ENCODE results near the gene WRAP73. TPM values are rescaled to one million over a fixed set of nuclear protein-coding genes. Genes with fewer than 3 reads are reported as not detected.

WRAP73 gene
- total and polyA plus RNA-seq, 9 of the 15 experiments (the other 6 are each of a cell fraction or from before 2014, with no cell fraction given): 4.3 to 51.8 (median 30.1) TPM

DNA sequence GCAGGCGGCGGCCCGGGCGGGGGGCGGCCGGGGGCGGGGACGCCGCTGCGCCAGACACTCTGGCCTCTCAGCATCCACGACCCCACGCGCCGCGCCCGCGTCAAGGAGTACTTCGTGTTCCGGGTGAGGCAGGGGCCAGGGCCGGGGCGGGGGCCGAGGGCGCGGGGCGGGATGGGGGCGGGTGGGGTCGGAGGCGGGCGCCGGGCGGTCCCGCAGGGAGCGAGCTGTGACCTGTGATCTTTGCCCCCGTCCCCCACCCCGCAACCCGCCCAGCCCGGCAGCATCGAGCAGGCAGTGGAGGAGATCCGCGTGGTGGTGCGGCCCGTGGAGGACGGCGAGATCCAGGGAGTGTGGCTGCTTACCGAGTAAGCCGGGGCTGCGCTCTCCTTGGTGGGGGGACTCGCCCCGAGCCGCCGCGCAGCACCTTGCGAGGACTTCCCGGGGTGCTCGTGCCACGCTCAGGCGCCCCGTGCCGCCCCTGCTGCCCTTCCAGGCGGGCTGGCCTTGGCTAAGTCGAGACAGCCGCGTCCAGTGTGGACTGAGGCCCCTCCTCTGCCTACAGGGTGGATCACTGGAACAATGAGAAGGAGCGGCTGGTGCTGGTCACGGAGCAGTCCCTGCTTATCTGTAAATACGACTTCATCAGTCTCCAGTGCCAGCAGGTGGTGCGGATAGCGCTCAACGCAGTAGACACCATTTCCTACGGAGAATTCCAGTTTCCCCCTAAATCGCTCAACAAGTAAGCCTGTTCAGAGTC, 24.6 kb downstream of the WRAP73 start (continued):
- TF ChIP-seq, protein P1, sequence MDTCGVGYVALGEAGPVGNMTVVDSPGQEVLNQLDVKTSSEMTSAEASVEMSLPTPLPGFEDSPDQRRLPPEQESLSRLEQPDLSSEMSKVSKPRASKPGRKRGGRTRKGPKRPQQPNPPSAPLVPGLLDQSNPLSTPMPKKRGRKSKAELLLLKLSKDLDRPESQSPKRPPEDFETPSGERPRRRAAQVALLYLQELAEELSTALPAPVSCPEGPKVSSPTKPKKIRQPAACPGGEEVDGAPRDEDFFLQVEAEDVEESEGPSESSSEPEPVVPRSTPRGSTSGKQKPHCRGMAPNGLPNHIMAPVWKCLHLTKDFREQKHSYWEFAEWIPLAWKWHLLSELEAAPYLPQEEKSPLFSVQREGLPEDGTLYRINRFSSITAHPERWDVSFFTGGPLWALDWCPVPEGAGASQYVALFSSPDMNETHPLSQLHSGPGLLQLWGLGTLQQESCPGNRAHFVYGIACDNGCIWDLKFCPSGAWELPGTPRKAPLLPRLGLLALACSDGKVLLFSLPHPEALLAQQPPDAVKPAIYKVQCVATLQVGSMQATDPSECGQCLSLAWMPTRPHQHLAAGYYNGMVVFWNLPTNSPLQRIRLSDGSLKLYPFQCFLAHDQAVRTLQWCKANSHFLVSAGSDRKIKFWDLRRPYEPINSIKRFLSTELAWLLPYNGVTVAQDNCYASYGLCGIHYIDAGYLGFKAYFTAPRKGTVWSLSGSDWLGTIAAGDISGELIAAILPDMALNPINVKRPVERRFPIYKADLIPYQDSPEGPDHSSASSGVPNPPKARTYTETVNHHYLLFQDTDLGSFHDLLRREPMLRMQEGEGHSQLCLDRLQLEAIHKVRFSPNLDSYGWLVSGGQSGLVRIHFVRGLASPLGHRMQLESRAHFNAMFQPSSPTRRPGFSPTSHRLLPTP (IDR thresholded peaks at IDR 0.05; ENCODE audit: borderline replicate concordance, extremely low read depth, insufficient read length): no peak
- TF ChIP-seq ADNP (tag; IDR thresholded peaks at IDR 0.05) (no peak), HMG20B (CRISPR knock-in tag; IDR thresholded peaks at IDR 0.05) (no peak), PRPF4 (IDR thresholded peaks at IDR 0.05; ENCODE audit: insufficient read depth, low read depth, low read length, poor library complexity, severe bottlenecking) (no peak), NRF1 (conservative IDR thresholded peaks at IDR 0.05 in 1 of 2, IDR thresholded peaks at IDR 0.05 in 1 of 2) (peak; percentile 25 to 30; a peak in 2 of 4 replicates), NFRKB (IDR thresholded peaks at IDR 0.05; ENCODE audit: low read depth) (no peak), NCOA2 (IDR thresholded peaks at IDR 0.05; ENCODE audit: partially characterized antibody in 2 of 2) (no peak), TAF9B (IDR thresholded peaks at IDR 0.05; ENCODE audit: partially characterized antibody) (no peak), HDGF (IDR thresholded peaks at IDR 0.05) (no peak), SAP30 (IDR thresholded peaks at IDR 0.05; ENCODE audit: borderline replicate concordance, insufficient read depth, low read depth, low read length, poor library complexity, severe bottlenecking) (peak; percentile 70)
- TF ChIP-seq, protein P2, sequence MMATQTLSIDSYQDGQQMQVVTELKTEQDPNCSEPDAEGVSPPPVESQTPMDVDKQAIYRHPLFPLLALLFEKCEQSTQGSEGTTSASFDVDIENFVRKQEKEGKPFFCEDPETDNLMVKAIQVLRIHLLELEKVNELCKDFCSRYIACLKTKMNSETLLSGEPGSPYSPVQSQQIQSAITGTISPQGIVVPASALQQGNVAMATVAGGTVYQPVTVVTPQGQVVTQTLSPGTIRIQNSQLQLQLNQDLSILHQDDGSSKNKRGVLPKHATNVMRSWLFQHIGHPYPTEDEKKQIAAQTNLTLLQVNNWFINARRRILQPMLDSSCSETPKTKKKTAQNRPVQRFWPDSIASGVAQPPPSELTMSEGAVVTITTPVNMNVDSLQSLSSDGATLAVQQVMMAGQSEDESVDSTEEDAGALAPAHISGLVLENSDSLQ (IDR thresholded peaks at IDR 0.05): no peak
- TF ChIP-seq, protein P3, sequence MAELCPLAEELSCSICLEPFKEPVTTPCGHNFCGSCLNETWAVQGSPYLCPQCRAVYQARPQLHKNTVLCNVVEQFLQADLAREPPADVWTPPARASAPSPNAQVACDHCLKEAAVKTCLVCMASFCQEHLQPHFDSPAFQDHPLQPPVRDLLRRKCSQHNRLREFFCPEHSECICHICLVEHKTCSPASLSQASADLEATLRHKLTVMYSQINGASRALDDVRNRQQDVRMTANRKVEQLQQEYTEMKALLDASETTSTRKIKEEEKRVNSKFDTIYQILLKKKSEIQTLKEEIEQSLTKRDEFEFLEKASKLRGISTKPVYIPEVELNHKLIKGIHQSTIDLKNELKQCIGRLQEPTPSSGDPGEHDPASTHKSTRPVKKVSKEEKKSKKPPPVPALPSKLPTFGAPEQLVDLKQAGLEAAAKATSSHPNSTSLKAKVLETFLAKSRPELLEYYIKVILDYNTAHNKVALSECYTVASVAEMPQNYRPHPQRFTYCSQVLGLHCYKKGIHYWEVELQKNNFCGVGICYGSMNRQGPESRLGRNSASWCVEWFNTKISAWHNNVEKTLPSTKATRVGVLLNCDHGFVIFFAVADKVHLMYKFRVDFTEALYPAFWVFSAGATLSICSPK (IDR thresholded peaks at IDR 0.05; ENCODE audit: borderline replicate concordance): no peak
- TF ChIP-seq, protein P4, sequence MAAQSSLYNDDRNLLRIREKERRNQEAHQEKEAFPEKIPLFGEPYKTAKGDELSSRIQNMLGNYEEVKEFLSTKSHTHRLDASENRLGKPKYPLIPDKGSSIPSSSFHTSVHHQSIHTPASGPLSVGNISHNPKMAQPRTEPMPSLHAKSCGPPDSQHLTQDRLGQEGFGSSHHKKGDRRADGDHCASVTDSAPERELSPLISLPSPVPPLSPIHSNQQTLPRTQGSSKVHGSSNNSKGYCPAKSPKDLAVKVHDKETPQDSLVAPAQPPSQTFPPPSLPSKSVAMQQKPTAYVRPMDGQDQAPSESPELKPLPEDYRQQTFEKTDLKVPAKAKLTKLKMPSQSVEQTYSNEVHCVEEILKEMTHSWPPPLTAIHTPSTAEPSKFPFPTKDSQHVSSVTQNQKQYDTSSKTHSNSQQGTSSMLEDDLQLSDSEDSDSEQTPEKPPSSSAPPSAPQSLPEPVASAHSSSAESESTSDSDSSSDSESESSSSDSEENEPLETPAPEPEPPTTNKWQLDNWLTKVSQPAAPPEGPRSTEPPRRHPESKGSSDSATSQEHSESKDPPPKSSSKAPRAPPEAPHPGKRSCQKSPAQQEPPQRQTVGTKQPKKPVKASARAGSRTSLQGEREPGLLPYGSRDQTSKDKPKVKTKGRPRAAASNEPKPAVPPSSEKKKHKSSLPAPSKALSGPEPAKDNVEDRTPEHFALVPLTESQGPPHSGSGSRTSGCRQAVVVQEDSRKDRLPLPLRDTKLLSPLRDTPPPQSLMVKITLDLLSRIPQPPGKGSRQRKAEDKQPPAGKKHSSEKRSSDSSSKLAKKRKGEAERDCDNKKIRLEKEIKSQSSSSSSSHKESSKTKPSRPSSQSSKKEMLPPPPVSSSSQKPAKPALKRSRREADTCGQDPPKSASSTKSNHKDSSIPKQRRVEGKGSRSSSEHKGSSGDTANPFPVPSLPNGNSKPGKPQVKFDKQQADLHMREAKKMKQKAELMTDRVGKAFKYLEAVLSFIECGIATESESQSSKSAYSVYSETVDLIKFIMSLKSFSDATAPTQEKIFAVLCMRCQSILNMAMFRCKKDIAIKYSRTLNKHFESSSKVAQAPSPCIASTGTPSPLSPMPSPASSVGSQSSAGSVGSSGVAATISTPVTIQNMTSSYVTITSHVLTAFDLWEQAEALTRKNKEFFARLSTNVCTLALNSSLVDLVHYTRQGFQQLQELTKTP (IDR thresholded peaks at IDR 0.05; ENCODE audit: low read depth in 1 of 2, partially characterized antibody in 2 of 2): no peak
- TF ChIP-seq, protein P5, sequence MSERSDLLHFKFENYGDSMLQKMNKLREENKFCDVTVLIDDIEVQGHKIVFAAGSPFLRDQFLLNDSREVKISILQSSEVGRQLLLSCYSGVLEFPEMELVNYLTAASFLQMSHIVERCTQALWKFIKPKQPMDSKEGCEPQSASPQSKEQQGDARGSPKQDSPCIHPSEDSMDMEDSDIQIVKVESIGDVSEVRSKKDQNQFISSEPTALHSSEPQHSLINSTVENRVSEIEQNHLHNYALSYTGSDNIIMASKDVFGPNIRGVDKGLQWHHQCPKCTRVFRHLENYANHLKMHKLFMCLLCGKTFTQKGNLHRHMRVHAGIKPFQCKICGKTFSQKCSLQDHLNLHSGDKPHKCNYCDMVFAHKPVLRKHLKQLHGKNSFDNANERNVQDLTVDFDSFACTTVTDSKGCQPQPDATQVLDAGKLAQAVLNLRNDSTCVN (CRISPR knock-in tag; IDR thresholded peaks at IDR 0.05): no peak
